HL-60/S4 treated with phorbol 12-myristate 13-acetate at 8.2 ng/mL for 4 days and 3 days (cell line): ENCODE measurements around the gene FKBP10.
"Not testable (repeated sequence)": the region's sequence is repeated elsewhere in the genome, so short reads cannot be mapped to it uniquely, and the experiment has no call there.

ENCODE experiments used
- in situ Hi-C: fragments of 300-500 bp; cut with MboI; formaldehyde crosslinking; loops from 2 replicates; pipeline ENCODE4 v1.15.0; 2022; ENCODE audit warnings: low sequenced_read_pairs

The FKBP10 gene

GRCh38 chr17:41836550-41837196 is 23.9 kb downstream of the FKBP10 start:
- in situ Hi-C loops: no loop called here

- in situ Hi-C loops: no loop called here
Observed at GRCh38 chr17:41837761-41838538, 25.1 kb downstream of the FKBP10 start, which contains the start of gene KLHL10. Gene KLHL10, plus strand, starts transcription at chr17:41837825. Its CDS starts 108 bp downstream, at chr17:41837933.

GRCh38 chr17:41839448-41839847 is 26.6 kb downstream of the FKBP10 start:
- in situ Hi-C loops: not testable (repeated sequence)

GRCh38 chr17:41840781-41841180 is 28.0 kb downstream of the FKBP10 start:
- in situ Hi-C loops: not testable (repeated sequence)

GRCh38 chr17:41844971-41845370 is 32.2 kb downstream of the FKBP10 start:
- in situ Hi-C loops: no loop called here

- in situ Hi-C loops: no loop called here
Observed at GRCh38 chr17:41848788-41849187, 36.0 kb downstream of the FKBP10 start.

GRCh38 chr17:41849251-41849990 is 36.6 kb downstream of the FKBP10 start:
- in situ Hi-C loops: no loop called here

GRCh38 chr17:41851382-41851781 is 38.6 kb downstream of the FKBP10 start:
- in situ Hi-C loops: not testable (repeated sequence)

- in situ Hi-C loops: no loop called here
Observed at GRCh38 chr17:41860254-41860931, 47.6 kb downstream of the FKBP10 start.

- in situ Hi-C loops: no loop called here
Observed at GRCh38 chr17:41863074-41863848, 50.5 kb downstream of the FKBP10 start.

GRCh38 chr17:41864498-41864835 is 51.7 kb downstream of the FKBP10 start:
- in situ Hi-C loops: no loop called here

- in situ Hi-C loops: no loop called here
Observed at GRCh38 chr17:41864836-41865595, 52.2 kb downstream of the FKBP10 start, which contains the start of gene KLHL11. Gene KLHL11, minus strand, starts transcription at chr17:41865423. Its CDS starts 53 bp downstream, at chr17:41865370.

GRCh38 chr17:41865596-41865893 is 52.7 kb downstream of the FKBP10 start:
- in situ Hi-C loops: no loop called here

GRCh38 chr17:41868568-41868967 is 55.8 kb downstream of the FKBP10 start:
- in situ Hi-C loops: no loop called here

- in situ Hi-C loops: no loop called here
Observed at GRCh38 chr17:41869426-41869825, 56.6 kb downstream of the FKBP10 start.

GRCh38 chr17:41870097-41870496 is 57.3 kb downstream of the FKBP10 start:
- in situ Hi-C loops: no loop called here

GRCh38 chr17:41870627-41871026 is 57.8 kb downstream of the FKBP10 start:
- in situ Hi-C loops: no loop called here

GRCh38 chr17:41871789-41872188 is 59.0 kb downstream of the FKBP10 start:
- in situ Hi-C loops: no loop called here
